H7 (cell line): ENCODE data around the gene CASP10. TPM values are rescaled to one million over a fixed set of nuclear protein-coding genes. Genes with fewer than 3 reads are reported as not detected.
"Not testable (repeated sequence)": the region's sequence is repeated elsewhere in the genome, so short reads cannot be mapped to it uniquely, and the experiment has no call there.

Experiments
- DNase-seq: peaks from one replicate; pipeline ENCODE4 v3.0.0; 2012
- H3K27me3 ChIP-seq: 2 replicates; pipeline ENCODE4 v1.6.0; 2011; ENCODE audit warnings: mild to moderate bottlenecking, low read length; ENCODE audit not compliant: control insufficient read depth, insufficient read depth
- H3K36me3 ChIP-seq: replicated peaks from 2 replicates; pipeline ENCODE4 v1.5.1; 2011; ENCODE audit warnings: low read length; ENCODE audit not compliant: control insufficient read depth, insufficient read depth
- H3K4me3 ChIP-seq: 2 replicates; pipeline ENCODE4 v1.5.1; 2011; ENCODE audit warnings: low read depth, mild to moderate bottlenecking, control low read depth, low read length, moderate library complexity; ENCODE audit not compliant: insufficient read depth
- total RNA-seq: library from RNA; depleted of rRNA; stranded (reverse); fragments of >200 nt; shearing (Covaris generic); gene quantifications from 2 replicates; pipeline ENCODE4 v1.2.3, GENCODE V29; 2014

The CASP10 gene
- total RNA-seq, 1 experiment from 2014 or later: 5.1 TPM

DNA sequence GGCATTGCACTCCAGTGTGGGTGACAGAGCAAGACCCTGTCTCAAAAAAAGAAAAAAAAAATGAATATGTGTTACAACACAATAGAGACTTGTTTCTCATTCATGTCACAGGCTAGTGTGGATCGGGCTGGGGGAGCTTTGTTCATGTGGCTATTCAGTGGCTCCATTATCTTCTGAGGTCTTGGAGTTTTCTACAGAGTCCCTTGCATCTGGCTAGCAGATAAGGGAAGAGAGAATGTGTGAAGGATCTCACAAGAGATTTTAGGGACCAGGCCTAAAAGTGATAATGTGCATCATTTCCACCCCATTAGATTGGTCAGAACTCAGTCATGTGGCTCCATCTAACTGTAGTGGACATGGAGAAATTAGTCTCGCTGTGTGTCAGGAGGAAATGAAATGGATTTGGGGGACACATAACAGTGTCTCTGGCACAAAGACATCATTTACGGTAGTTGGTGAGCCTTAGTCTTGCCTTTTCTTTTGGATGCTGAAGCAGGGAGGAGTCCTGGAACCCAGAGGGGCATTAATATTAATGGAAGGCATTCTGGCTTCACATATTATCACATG, 32.4 kb upstream of the CASP10 start:
- DNase-seq: no peak
- no peaks in the 10 kb centered on the region for H3K27me3 ChIP-seq
- H3K36me3 ChIP-seq: no peaks in the 10 kb centered on the region
- no peak overlapping the region for H3K4me3 ChIP-seq

DNA sequence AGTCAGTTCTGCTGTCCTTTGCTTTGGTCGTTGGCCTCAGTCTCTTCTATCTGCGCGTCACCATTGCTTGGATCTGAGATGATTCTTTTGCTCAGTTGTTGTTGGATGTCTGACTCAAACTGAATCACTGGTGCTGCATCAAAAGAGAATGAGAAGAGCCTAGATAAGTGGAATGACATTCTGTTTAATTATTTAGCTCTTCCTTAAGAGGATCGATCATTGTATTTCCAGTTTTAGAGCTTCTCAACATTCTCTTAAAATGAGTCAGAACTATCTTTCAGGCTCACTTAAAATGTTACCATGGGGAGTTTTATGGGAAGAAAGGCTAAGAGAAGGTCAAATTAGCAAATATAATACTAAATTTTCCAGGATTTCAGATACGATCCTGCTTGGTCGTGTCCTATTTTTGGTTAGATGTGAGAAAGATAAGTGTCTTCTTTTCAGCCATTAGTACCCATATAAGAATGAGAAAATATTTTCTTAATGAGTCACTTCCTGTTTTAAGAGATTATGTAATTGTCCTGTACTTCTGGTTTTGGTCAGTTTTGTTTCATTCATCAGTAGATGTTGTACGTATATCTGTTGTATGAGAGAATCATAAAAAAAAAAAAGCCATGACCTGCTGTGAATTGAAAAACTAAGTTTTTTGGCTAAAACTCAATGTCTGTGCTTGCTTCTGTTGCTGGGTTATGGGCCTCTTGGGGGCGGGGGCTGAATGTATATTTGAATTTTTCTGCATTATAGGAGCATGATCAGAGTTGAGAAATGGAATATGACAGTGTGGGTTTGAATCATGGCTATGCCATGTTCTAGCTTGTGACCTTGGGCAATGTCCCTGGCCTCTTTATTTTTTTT, 31.6 kb upstream of the CASP10 start:
- Histone ChIP-seq H3K4me3 (no peak overlapping the region), H3K36me3 (no peaks in the 10 kb centered on the region), H3K27me3 (no peaks in the 10 kb centered on the region)
- DNase-seq: no peak

DNA sequence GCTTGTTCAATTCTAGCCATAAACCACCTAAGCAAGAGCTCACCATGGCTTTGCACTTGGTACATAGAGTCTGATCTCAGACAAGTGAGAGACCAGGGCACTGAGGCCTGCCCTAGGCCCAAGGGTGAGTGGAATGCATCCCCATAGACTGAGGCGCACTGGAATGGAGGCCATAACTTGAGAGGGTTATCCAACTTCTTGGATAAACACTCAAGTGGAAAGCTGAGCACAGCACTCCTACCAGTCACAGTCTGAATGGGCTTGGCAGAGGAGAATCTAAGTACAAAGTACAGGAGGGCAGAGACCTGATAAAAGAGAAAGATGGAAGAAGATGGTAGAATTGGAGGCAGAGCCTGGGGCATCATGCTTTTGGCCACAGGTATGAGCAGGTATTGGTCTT, 30.4 kb upstream of the CASP10 start:
- H3K27me3 ChIP-seq: no peaks in the 10 kb centered on the region
- no peak for DNase-seq
- H3K36me3 ChIP-seq: no peaks in the 10 kb centered on the region
- no peak overlapping the region for H3K4me3 ChIP-seq

DNA sequence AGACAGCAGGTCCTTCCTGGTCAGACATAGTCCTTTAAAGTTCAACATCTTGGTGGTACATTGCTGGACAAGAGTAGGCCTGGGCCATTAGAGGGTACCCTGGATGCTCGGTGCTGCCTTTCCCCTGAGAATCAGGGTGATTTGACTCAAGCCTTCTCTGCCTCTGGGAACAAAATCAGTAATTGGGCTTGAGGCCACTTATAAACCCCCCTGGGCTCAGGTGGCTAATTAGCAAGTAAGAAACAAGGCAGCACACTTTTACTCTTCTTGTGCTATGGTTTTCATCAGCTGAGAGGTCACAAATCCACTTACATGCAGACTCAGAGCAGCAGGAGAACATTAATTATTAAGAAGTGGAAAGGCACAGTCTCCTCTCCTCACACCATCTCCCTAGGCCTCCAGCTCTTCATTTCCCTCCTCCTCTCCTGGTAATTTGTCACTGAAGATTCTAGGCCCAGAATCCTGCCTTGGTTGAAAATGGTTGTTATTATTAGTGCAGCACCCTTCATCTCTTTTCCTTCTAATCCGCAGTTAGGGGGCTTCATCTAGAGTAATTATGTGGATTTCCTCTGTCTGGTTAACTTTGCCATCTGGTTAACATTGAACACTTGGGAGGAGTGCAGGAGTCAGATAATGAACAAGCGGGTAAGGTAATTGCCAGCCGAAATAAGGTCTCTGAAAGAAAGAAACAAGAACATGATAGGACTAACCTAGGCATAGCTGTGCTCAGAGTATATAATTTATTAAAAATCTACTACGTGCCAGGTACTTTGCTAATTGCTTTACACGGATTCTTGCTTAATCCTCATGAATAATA, 29.7 kb upstream of the CASP10 start:
- no peak for DNase-seq
- H3K36me3 ChIP-seq: no peaks in the 10 kb centered on the region
- H3K27me3 ChIP-seq: no peaks in the 10 kb centered on the region
- H3K4me3 ChIP-seq: no peak overlapping the region

DNA sequence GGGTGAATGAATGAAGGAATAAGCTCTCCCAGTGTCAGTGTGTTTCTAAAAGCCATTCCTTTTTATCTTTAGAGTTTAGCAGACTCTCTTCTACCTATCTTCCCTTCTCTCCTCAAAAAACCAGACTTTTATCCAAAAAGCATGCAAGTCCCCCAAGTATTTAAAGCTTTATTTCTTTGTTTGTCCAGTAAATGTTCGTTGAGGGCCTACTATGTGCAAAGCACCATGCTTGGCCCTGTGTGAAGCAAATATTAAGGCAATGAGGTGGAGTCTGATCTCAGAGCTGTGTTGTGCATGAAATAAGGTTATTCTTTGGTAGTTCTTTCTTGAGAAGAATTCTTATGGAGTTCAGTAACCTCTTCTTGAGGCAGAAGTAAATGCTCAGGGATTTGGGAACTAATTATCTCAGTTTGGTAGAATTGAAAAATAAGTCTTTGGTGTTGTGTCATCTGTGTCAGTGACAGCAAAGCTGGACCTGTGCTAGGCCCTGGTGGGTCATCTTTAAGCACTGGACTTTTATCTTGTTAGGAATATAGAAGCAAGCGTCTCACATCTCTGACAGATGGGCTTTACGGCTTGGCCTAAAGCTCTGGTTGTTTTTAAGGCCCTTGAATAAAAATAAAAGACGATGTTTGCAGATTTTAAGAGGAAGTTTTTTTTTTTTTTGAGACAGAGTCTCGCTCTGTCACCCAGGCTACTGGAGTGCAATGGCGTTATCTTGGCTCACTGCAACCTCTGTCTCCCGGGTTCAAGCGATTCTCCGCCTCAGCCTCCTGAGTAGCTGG, 28.1 kb upstream of the CASP10 start:
- Histone ChIP-seq H3K36me3 (no peaks in the 10 kb centered on the region), H3K27me3 (no peaks in the 10 kb centered on the region), H3K4me3 (no peak overlapping the region)
- no peak for DNase-seq

DNA sequence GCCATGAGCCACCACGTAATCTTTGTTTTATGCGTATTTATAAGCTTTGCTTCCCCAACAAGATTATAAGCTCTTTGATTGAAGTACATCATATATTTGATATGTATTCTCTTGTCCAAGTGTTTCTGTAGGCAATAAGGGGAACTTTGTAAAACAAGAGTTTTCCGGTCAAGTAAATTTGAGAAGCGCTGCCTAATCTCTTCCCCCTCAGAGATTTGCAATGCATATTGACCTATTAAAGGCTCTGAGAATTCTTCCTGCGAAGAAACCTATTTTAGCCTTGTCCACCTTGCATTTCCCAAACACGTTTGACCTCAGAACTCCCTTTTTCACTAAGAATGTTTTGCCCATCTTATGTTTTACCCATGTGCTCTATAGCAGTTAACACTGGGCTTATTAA, 26.9 kb upstream of the CASP10 start:
- Histone ChIP-seq H3K27me3 (no peaks in the 10 kb centered on the region), H3K36me3 (no peaks in the 10 kb centered on the region; the same call in 1 of the 2 replicates), H3K4me3 (no peak overlapping the region)
- no peak for DNase-seq

DNA sequence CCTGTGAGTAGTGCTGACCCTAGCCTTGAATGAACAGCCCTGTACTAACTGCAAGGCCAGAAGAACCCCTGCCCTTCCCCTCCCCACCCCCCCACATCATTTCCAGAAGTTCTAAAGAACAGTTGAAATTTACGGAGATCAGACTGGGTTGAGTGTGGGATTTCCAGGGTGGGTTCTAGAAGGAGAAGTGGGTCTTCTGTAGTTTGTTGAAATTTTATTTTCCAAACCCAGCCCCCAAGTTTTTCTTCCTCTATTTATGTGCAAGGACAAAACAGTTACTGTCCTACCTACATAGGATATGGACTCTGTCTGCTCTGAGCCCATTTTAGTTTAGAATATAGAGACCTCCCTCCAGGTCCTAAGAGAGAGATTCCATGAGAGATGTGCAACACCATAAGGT, 26.3 kb upstream of the CASP10 start:
- H3K4me3 ChIP-seq: no peak overlapping the region
- no peak for DNase-seq
- H3K27me3 ChIP-seq: no peaks in the 10 kb centered on the region
- H3K36me3 ChIP-seq: no peaks in the 10 kb centered on the region; the same call in 1 of the 2 replicates

DNA sequence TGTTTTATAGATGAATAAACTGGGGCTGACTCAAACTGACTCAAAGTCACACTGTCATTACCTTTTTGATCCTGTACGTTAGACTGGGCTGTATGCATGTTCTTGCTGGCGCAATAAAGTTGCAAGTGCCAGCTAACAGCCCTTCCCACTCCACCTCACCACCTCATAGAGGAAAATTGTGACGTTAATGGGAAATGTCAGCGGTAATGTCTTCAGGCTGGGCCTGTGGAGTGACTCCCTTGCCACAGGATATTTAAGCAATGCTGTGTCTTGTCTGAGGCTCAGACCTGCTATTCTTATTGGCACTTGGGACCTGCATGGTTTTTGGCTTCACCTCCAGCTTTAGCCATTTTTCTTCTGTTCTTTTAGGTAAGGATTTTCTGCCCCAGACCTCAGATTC, 25.2 kb upstream of the CASP10 start:
- Histone ChIP-seq H3K36me3 (no peaks in the 10 kb centered on the region; the same call in 1 of the 2 replicates), H3K27me3 (no peaks in the 10 kb centered on the region)

DNA sequence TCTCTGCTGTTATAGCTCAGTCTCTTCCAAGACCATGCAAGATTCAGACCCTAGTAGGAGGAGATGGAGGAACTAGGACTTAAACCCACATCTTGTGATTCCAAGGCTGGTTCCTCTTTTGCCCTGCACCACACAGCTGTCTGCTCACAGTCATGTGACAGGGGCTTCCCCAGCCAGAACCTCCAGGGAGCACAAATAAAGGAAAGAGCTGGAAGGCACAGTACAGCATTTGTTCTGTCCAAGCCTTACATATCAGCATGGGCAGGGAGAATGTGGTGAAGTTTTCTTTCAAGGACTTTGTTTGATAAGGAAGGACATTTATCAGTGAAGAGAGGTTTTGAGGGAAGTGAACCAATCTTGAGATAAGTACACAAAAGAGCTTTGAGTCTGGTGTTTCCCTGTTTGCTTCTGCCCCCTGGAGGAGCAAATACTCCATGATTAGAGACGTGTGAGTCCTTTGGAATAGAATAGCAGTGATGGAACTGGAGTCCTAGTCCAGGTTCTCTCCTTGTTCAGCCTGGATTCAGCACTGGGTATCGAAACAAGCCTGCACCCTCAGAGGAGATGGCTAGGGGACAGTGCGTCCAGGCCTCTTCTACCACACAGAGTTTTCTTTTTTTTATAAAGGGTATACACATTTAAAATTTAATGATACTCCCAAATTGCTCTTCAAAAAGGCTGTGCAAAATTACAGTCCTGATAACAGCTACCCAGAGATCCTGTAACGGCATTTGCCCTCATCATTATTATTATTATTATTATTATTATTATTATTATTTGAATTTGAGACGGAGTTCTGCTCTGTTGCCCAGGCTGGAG, 24.6 kb upstream of the CASP10 start:
- peak; percentile 67 for DNase-seq
- Histone ChIP-seq H3K36me3 (no peaks in the 10 kb centered on the region; the same call in 1 of the 2 replicates), H3K27me3 (no peaks in the 10 kb centered on the region), H3K4me3 (no peak overlapping the region)

More for the DNA sequence above, 25.2 kb upstream of the CASP10 start:
- no peak for DNase-seq
- no peak overlapping the region for H3K4me3 ChIP-seq

DNA sequence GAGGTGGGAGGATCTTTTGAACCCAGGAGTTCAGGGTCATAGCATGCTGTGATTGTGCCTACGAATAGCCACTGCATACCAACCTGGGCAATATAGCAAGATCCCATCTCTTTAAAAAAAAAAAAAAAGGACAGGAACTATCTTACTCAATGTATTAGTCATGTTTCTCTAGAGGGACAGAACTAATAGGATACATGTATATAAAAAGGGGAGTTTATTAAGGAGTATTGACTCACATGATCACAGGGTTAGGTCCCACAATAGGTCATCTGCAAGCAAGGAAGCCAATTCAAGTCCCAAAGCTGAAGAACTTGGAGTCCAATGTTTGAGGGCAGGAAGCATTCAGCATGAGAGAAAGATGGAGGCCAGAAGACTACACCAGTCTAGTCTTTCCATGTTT, 18.8 kb upstream of the CASP10 start:
- H3K4me3 ChIP-seq: no peak overlapping the region

DNA sequence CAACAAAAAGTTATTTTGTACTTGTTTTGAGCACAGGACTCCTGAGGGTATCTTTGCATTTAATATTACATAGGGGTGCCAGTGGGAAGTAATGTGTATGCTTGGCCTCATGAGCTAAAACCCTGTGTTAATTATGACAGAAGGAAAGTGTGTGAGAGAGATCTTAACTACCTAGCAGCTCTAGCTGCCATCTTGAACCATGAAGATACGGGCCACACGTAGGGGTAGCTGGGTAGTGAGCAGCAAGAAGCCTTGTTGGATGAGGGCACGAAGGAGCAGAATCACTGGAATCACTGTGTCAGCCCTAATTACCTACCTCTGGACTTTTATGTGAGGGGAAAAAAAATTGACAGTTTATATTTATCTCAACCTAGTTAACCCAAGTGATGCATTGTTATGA, 15.4 kb upstream of the CASP10 start:
- H3K27me3 ChIP-seq: no peaks in the 10 kb centered on the region
- no peak for DNase-seq
- no peaks in the 10 kb centered on the region for H3K36me3 ChIP-seq
- H3K4me3 ChIP-seq: no peak overlapping the region

More for the DNA sequence above, 18.8 kb upstream of the CASP10 start:
- Histone ChIP-seq H3K27me3 (no peaks in the 10 kb centered on the region), H3K36me3 (no peaks in the 10 kb centered on the region; the same call in 1 of the 2 replicates)
- DNase-seq: no peak

DNA sequence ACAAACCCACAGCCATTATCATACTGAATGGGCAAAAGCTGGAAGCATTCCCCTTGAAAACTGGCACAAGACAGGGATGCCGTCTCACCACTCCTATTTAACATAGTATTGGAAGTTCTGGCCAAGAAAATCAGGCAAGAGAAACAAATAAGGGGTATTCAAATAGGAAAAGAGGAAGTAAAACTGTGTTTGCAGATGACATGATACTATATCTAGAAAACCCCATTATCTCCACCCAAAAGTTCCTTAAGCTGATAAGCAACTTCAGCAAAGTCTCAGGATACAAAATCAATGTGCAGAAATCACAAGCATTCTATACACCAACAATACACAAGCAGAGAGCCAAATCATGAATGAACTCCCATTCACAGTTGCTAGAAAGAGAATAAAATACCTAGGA, 14.4 kb upstream of the CASP10 start:
- H3K4me3 ChIP-seq, DNase-seq, H3K36me3 ChIP-seq, H3K27me3 ChIP-seq: not testable (repeated sequence)

DNA sequence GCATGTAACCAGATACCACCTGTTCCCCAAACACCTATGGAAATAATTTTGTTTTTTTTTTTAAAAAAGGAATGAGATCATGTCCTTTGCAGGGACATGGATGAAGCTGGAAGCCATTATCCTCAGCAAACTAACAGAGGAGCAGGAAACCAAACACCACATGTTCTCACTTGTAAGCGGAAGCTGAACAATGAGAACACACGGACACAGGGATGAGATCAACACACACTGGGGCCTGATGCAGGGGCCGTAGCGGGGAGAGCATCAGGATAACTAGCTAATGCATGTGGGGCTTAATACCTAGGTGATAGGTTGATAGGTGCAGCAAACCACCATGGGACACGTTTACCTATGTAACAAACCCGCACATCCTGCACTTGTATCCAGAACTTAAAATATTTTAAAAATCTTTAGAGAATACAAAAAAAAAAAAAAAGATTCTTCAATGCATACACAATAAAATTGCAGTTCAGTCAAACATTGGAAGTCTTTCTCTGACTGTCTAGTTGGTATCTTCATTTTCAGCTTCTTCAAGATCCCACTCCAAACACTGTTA, 11.6 kb upstream of the CASP10 start:
- no peak for DNase-seq
- Histone ChIP-seq H3K36me3 (no peaks in the 10 kb centered on the region), H3K27me3 (no peaks in the 10 kb centered on the region), H3K4me3 (no peak overlapping the region)
